BE2C (cell line): ENCODE results near the gene ACIN1. TPM values are rescaled to one million over a fixed set of nuclear protein-coding genes. Genes with fewer than 3 reads are reported as not detected.

ENCODE experiments used
- DNase-seq: peaks from one replicate; pipeline ENCODE4 v3.0.0-alpha.2; 2020
- H3K27me3 ChIP-seq: fragments of 250-450 bp; sonication (Bioruptor Pico); 2 replicates; pipeline ENCODE4 v1.5.1; 2020; ENCODE audit warnings: mild to moderate bottlenecking
- H3K36me3 ChIP-seq: fragments of 250-450 bp; sonication (Bioruptor Pico); 2 replicates; pipeline ENCODE4 v1.5.1; 2020; ENCODE audit warnings: mild to moderate bottlenecking
- H3K4me1 ChIP-seq: fragments of 250-450 bp; sonication (Bioruptor Pico); 2 replicates; pipeline ENCODE4 v1.5.1; 2020
- H3K4me3 ChIP-seq: 2 replicates; pipeline ENCODE4 v1.5.1; 2011; ENCODE audit warnings: low read depth, low read length
- H3K9me3 ChIP-seq: fragments of 250-450 bp; sonication (Bioruptor Pico); 2 replicates; pipeline ENCODE4 v1.5.1; 2020
- CTCF ChIP-seq: IDR thresholded peaks from 2 replicates; pipeline ENCODE4 v1.5.1; 2012; ENCODE audit warnings: mild to moderate bottlenecking, low read depth, low read length
- polyA plus RNA-seq: library from polyadenylated mRNA; unstranded; fragments of >200 nt; gene quantifications from one replicate; pipeline ENCODE4 v1.2.1, GENCODE V29; 2012; ENCODE audit warnings: low read depth, missing spikeins; ENCODE audit not compliant: insufficient read length, insufficient read depth

The ACIN1 gene
- 198 TPM for polyA plus RNA-seq

- H3K9me3 ChIP-seq: no peaks in the 10 kb centered on the region
- no peaks in the 10 kb centered on the region for H3K27me3 ChIP-seq
- H3K4me3 ChIP-seq: peak within 1 kb of the TSS; percentile 82
- H3K36me3 ChIP-seq: peaks cover 30% of the 10 kb centered on the region
- no peak for DNase-seq
- no peak for TF ChIP-seq CTCF
- H3K4me1 ChIP-seq: no peaks in the 10 kb centered on the region
These were observed at the start of gene ACIN1 for GRCh38 chr14:23094666-23095195. ACIN1 (minus strand) TSS chr14:23095136; CDS start chr14:23095112, 24 bp downstream.

- Histone ChIP-seq H3K36me3 (no peaks in the 10 kb centered on the region), H3K4me3 (no peak overlapping the region), H3K4me1 (peaks cover 7% of the 10 kb centered on the region), H3K9me3 (no peaks in the 10 kb centered on the region), H3K27me3 (no peaks in the 10 kb centered on the region; the same call in 1 of the 2 replicates)
- no peak for TF ChIP-seq CTCF
- no peak for DNase-seq
These were observed 49.0 kb upstream of the ACIN1 start for GRCh38 chr14:23143911-23144310.

- no peak for TF ChIP-seq CTCF
- DNase-seq: no peak
- Histone ChIP-seq H3K4me1 (peaks cover 7% of the 10 kb centered on the region), H3K9me3 (no peaks in the 10 kb centered on the region), H3K4me3 (no peak overlapping the region), H3K27me3 (no peaks in the 10 kb centered on the region; the same call in 1 of the 2 replicates), H3K36me3 (no peaks in the 10 kb centered on the region)
These were observed 47.9 kb upstream of the ACIN1 start for GRCh38 chr14:23142826-23143225.

- no peaks in the 10 kb centered on the region; the same call in 1 of the 2 replicates for H3K27me3 ChIP-seq
- TF ChIP-seq CTCF: no peak
- no peaks in the 10 kb centered on the region for H3K9me3 ChIP-seq
- H3K4me1 ChIP-seq: peaks cover 7% of the 10 kb centered on the region
- no peaks in the 10 kb centered on the region for H3K36me3 ChIP-seq
- H3K4me3 ChIP-seq: no peak overlapping the region
- DNase-seq: peak; percentile 66
These were observed 46.9 kb upstream of the ACIN1 start for GRCh38 chr14:23141706-23142444.

GRCh38 chr14:23140371-23140770 lies 45.4 kb upstream of the ACIN1 start:
- Histone ChIP-seq H3K9me3 (no peaks in the 10 kb centered on the region), H3K36me3 (no peaks in the 10 kb centered on the region), H3K27me3 (no peaks in the 10 kb centered on the region), H3K4me3 (no peak overlapping the region), H3K4me1 (peaks cover 7% of the 10 kb centered on the region)
- no peak for DNase-seq
- no peak for TF ChIP-seq CTCF

GRCh38 chr14:23139874-23140273 lies 44.9 kb upstream of the ACIN1 start:
- no peaks in the 10 kb centered on the region for H3K27me3 ChIP-seq
- no peak overlapping the region for H3K4me3 ChIP-seq
- H3K36me3 ChIP-seq: no peaks in the 10 kb centered on the region
- peaks cover 7% of the 10 kb centered on the region for H3K4me1 ChIP-seq
- DNase-seq: no peak
- H3K9me3 ChIP-seq: no peaks in the 10 kb centered on the region
- no peak for TF ChIP-seq CTCF
